Ecto neural progenitor cell (in vitro differentiated cells): ENCODE results near the gene TINAGL1.

Source experiments
- DNase-seq: peaks from one replicate; pipeline ENCODE4 v3.0.0-alpha.2; 2018; ENCODE audit warnings: low spot score

Gene TINAGL1

DNA sequence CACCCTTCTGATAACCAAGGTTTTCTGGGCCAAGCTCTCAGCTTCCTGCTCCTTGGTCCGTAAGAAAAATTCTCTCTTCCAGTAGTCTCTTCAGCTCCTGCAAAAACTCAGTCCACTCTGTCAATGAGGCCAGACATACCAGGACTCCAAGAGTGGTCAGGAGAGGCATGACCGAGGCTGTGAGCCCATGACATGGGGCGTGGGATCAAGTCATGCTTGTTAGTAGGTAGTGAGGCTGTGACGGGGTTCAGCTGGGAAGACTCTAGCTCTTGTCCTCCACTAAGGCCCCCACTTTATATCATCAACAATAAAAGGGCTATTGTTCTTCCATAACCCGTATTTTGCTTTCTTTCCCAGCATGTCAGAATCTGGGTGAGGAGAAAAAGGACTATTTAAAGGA, 31.0 kb downstream of the TINAGL1 start:
- no peak for DNase-seq

DNA sequence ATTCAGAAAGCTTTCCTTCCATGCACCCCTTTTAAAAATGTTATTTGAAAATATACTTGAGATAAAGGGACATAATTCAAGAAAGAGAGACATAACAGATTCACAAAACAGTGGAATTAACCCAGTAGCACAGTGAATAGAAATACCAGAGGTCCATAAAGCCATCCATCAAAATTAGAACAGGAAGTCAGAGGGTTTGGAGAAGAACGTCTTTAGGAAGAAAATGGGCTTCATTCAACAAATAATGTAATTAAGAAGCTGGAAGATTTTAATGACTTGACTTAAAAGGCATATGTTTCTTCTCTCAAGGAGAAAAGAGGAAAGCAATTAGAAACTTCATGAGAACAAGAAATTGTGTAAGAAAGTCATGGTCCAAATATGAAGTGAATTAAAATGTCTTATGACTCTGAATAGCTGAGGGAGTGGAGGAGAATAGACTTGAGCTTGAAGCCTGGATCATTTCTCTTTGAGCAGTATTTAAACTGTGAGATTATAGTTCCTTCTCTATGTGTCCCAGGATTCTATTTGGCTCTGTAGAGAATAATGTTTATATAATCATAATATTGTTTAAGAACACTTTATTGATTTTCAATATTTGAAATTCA, 33.3 kb downstream of the TINAGL1 start:
- no peak for DNase-seq

DNA sequence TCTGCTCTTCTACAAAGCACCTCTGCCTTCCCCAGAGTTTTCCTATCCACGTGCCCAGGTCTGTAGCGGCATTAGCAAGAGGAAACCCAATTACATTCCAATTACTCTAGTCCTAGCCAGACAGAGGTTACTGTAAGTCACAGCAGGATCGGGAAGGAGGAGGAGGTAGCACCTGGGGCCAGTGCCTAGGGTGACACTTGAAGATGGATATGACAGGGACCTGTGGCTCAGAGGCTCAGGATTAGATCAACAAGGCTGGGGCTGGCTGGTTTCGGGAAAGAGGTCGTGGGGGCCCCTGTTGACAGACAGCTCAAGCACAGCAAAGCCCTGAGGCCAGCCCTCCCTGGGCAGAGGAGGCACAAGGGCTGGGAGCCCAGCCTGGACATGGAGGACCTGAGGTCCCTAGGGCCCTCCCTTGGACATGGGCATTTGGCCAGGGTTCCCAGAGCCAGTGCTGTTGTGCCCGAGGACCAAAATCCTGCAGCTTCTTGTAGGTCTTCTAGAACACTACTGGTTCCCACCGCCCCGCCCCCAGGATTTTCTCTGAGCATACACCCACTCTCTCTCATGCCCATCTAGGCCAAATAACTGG, 38.2 kb downstream of the TINAGL1 start:
- peak; percentile 50 for DNase-seq

- peak; percentile 36 for DNase-seq
These were observed 39.1 kb downstream of the TINAGL1 start for GRCh38 chr1:31615414-31615813.

DNA sequence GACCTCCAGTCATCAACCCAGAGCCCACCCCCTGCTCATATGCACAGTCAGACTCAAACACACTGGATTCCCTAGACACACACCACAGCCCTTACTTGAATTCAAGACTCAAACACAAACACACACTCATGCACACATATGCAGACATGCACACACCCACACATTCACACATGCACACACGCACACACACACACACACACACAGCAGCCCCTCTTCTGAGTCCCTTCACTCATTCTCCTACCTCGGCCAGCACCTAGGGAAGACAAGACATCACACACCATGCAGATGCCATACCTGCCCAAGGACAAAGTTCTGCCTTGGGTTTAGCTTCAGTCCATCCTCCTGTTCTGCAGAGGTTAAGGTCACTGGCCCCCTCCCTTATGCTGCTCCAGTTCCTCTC, 39.6 kb downstream of the TINAGL1 start:
- peak; percentile 37 for DNase-seq

DNA sequence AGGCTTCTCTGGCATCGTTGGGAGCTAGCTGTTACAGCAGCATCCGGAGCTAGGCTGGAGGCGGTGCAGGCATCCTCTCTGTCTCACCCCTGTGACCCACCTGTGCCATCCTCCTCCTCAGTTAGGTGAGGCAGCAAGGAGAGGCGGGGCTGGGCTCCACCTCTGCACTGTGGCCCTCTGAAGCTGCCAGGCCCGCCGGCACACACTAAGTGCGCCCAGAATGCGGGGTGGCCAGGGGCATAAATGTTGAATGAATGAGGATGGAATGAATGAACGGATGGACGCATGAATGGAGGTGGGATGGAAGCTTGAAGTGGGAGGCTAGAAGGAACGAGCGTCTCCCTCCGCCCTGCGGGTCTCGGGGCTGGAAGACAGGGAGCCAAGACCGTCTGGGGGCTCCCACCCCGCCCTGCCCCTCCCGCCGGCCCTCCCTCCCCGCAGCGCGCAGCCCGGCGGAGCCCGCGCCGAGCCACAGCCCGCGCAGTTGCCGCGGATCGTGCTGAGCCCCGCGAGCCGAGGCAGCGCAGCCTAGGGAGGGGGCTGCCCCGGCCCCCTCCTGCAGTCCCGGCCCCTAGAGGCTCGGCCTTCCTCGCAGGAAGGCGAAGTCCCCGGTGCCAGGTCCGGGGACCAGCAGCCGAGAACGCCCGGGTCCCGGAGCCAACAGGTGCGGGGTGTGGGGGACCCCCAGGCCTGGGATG, 41.1 kb downstream of the TINAGL1 start, which contains the start of gene HCRTR1:
HCRTR1 (plus strand) TSS at position 472 of the 698 bp plus-strand sequence. CDS start 1,504 bp downstream, outside the sequence.
- DNase-seq = no peak

DNA sequence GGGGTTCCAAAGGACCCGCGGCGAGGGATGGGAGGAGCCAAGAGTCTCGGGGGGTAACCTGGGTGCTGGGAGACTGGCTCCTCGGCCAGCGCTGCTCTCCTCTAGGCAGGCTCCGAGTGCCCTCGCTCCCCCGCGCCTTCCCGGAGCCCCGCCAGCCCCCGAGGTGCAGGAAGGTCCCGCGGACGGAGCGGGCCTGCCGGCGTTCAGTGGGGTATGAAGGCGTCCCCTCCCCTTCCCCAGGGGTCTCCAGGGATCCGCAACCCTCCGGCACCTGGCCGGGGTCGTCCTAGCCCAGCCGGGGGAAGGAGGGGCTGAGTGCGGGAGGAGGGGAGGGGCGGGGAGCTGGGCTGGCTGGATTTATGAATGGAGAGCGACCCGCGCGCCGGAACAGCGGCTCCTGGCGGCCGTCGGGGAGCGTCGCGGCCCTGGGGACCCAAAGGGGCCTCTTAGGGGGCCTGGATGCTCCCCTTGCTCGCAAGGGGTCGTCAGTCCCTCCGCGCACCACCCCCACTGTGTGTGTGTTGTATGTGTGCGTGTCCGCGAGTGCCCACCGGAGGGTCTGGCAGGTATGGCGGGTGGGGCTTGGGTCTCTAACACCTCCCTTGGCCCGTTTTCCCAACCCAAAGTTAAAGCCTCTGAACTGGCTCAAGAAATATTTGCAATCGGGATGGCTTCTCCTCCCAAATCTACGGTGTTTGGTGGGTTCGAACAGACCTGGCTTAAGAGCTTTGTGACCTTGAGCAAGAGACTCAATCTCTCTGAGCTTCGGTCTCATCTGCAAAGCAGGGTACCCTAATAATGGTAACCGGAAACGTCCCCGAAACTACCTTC, 41.8 kb downstream of the TINAGL1 start:
- peak; percentile 86 for DNase-seq

GRCh38 chr1:31618916-31619846, 42.9 kb downstream of the TINAGL1 start:
- no peak for DNase-seq

DNA sequence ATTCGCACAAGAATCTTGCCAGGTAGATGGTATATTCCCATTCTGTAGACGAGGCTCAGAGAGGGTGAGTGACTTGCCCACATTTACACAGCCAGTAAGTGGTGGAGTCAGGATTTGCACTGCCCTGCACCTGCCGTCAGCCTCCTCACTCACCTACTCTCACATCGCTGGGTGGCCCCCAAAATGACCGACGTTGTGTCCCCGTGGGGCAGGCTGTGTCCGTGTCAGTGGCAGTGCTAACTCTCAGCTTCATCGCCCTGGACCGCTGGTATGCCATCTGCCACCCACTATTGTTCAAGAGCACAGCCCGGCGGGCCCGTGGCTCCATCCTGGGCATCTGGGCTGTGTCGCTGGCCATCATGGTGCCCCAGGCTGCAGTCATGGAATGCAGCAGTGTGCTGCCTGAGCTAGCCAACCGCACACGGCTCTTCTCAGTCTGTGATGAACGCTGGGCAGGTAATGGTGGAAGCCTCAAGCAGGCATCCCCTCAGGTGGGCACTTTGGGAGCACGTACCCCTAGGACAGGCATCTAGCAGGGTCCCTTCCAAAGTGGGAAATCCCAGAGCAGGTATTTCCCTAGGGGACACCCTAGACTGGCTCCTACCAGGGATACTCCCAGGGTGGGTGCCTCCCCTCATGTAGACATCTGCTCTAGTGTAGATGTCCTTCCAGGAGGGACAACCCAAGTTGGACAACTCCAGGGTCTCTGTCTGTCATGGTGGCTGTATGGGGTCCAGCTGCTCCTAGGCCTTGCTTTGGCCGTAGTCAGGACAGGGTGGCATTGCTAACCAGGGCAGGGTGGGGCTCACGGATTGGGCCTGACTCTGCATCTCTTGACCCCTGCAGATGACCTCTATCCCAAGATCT, 44.5 kb downstream of the TINAGL1 start:
- no peak for DNase-seq

GRCh38 chr1:31621498-31621820, 45.1 kb downstream of the TINAGL1 start:
- no peak for DNase-seq

DNA sequence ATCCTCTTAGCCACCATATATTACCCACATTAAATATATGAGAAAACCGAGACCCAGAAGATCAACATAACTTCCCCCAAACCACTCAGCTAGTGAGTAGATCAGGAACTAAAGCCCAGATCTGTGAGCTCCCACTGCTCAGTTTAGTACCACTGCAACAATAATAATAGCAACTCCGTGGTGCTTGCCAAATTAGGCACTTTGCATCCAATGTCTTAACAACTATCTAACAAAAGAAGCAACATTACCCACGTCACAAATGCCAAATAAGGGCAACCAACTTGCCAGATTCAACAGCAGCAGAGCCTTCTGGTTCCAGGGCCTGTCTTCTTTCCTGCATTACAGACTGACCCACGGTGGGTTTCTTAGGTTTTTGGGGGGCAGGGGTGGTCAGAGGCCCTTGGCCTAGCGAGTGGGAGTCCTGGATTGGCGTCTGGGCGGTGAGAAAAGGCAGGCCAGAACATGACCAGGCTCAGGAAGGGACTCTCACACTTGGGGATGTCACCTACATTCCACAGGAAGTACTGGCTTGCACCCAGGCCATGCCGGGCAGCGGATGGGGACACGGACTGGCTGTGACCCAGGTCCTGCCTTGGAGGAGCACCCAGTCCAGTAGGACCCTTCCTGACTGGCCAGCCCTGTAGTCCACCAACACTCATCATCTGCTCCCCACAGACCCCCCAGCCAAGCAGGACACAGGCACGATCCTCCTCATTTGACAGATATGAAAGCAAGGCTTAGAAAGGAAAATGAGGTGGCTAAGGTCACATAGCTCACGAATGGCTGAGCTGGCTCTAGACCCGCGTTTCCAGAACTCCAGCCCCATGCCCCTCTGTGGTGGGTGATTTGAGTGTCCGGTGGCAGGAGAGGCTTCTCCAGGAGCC, 45.8 kb downstream of the TINAGL1 start:
- DNase-seq = no peak

GRCh38 chr1:31623365-31623764, 47.0 kb downstream of the TINAGL1 start:
- DNase-seq = no peak

- no peak for DNase-seq
These were observed 48.0 kb downstream of the TINAGL1 start for GRCh38 chr1:31624309-31624708.

DNA sequence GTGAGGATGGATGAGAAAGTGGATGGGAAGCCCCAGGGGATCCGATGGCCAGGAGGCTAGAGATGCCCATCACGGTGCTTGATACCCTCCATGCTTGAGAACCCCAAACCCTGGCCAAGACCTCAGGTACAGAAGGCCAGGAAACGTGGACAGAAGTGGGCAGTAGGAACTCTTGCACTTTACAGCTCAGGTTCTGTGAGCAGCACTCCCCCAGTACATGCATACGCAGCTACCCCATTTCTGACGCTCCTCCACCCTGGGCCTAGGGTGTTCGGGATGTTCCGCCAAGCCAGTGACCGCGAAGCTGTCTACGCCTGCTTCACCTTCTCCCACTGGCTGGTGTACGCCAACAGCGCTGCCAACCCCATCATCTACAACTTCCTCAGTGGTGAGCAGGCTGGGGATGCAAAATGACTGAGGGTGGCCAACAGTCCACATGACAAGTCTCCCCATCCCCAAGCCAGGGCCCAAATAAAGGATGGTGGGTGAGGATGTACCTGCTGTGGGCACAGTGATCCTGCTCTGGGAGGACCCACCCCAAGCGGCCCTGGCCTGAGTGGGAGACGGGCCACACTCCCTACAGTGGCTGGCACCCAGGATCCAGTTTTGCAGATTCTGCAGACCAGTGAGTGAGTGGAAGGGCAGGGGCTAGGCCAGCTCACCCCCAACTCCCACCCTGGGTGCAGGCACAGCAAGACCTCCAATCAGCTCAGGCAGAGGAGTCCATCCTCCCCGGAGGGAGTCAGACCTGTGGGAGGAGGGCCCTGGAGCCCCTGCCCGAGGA, 48.6 kb downstream of the TINAGL1 start:
- DNase-seq = no peak

- DNase-seq = no peak
These were observed 49.4 kb downstream of the TINAGL1 start for GRCh38 chr1:31625561-31626222.

- DNase-seq = peak; percentile 49
These were observed 50.2 kb downstream of the TINAGL1 start for GRCh38 chr1:31626223-31627207.
